Measurements from ENCODE around the gene MOGAT3. TPM values are rescaled to one million over a fixed set of nuclear protein-coding genes. Genes with fewer than 3 reads are reported as not detected.

The MOGAT3 gene, protein sequence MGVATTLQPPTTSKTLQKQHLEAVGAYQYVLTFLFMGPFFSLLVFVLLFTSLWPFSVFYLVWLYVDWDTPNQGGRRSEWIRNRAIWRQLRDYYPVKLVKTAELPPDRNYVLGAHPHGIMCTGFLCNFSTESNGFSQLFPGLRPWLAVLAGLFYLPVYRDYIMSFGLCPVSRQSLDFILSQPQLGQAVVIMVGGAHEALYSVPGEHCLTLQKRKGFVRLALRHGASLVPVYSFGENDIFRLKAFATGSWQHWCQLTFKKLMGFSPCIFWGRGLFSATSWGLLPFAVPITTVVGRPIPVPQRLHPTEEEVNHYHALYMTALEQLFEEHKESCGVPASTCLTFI
- not detected in 2 replicates for total RNA-seq

DNA sequence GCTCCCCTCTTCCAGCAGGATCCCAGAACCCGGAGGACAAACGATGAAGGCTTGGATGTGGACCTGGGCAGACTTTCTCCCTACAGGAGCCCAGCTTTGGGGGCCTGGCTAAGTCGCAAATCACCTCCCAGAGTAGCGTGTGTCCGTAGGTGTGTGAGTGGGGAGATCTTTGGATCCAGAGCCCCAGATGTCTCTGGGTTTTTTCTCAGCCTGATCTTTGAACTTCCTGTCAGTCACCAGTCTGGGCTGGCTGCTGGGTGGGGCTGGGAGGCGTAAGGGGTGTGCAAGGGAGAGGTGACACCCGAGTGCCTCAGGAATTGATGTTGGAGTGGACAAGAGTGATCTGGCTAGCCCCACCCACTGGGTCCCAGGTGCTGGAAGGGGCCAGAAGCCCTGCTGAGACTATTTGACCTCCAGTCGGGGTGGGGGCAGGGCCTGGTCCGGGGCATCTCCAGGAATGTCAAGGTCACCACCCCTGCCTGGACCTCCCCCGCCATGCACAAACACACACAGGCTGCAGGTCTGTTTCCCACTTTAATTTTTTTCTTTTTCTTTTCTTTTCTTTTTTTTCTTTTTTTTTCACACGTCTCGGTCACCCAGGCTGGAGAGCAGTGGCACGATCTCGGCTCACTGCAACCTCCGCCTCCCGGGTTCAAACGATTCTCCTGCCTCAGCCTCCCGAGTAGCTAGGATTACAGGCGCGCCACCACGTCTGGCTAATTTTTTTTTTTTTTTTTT, at the start of gene MOGAT3:
Gene MOGAT3, minus strand, starts transcription at position 175 of the 738 bp plus-strand sequence. CDS start 182 bp downstream, outside the sequence.

DNA sequence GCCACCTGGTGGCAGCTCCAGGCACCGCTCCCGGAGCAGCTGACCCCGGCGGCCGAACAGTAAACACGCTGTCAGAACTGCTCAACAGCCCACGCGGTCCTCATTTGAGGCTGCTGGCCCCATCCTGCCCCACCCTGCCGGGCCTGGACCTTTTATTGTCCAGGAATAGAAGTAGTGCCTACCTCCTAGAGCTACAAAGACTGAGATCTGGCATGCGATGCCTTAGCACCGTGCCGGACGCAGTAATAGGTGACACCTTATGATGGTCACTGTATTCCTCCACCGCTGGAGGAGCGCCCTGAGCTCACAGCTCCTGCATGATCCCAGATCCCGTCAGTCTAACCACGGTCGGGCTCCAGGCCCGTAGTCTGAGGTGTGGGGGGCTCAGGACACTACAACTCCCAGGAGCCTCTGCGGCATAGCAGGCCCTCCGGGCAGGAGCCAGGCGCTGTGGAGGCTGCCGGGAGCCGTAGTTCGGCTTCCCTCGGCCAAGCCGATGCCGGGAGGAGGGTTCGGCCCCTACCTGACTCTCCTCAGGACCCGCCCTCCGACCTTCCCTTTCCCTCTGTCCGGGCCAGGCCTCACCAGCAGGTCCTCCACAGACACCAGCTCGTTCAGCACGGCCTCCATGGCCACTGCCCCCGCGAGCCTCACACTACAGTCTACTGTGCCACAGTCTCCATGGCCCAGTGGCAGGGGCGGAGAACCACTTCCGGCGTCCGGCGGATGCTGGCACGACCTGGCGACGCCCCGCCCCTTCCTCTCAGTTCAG, 43.7 kb upstream of the MOGAT3 start, which contains the start of gene FIS1:
Gene FIS1, minus strand, starts transcription at position 707 of the 772 bp plus-strand sequence. Its CDS starts 77 bp downstream, at position 630.

DNA sequence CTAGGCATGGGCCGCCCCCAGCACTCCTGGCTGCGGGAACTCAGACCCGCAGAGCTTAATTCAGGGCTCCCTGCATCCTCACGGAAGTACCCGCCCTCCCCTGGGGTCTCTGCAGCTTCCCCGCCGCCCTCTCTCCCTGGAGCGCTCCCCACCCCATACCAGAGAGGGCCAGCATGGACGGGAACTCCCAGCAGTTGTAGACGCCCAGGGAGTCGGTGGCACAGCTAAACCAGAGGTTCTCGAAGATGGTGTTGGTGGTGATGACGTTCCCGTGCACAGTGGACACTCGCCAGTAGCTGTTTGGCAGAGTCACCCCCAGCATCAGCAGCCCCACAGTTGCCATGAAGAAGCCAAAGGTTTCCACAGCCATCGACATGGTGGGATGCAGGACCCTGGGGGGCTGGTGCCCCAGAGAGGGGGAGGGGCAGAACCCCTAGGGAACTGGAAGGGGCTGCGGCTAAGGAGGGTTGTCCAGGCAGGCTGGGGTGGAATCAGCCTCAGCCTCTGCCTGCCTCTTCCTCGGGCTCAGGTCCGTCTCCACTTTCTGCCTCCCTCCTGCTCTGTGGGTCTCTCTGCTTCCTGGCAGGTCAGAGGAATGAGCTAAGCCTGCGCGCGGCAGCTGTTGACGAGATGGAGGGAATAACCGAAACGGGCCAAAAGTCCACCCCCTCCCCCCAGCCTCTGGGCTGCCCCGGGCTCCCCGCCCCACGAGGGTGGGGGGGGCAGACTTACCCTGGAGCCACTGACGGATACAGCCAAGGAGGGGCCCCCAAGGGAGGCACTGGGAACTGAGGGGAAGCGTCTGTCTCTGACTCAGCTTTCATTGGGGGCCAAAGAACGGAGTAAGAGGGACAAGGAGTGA, 36.6 kb upstream of the MOGAT3 start, which contains the start of gene CLDN15:
Gene CLDN15, minus strand, starts transcription at position 597 of the 862 bp plus-strand sequence. Its CDS starts 221 bp downstream, at position 376.

DNA sequence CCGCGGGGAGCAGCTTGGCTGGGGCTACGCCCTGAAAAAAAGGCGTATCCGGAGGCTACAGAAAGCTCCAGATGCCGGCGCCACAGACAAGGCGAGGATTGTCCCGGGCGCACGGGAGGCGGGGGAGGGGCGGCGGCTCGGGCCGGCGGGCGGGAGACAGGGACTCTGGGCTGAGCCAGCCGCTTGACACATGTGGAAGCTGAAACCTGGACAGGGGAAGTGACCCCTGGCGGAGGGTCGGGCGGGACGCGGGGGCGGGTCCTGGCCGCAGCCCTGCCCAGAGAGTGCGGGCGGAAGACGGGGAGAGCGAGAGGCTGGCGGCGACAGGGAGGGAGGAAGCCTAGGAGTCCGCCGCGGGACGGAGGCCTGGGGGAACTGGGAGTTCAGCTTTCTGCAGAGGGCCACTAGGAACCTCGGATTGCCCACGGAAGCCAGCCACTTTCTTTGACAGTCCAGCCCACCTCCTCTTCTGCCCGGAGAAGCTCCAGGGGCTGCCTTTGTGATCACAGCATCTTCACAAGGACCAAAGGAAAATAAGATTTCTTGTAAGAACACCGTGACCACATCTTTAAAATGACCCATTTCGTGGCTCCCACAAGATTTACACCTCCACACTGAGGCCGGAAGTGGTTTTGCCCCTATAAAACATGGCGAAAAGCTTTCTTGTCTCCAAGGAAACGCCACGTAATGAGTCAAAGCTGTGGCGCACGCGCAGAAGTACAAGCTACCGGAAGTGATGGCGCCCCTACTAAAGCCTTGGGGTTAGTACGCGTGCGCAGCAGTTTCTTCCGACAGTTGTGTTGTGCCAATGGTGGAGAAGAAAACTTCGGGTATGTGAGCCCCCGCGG, 16.8 kb upstream of the MOGAT3 start, which contains the start of the genes PLOD3 and ZNHIT1:
Gene PLOD3, minus strand, starts transcription at position 194 of the 848 bp plus-strand sequence. CDS start 307 bp downstream, outside the sequence.
Gene ZNHIT1, plus strand, starts transcription at position 778 of the 848 bp plus-strand sequence. Its CDS starts 31 bp downstream, at position 809.

DNA sequence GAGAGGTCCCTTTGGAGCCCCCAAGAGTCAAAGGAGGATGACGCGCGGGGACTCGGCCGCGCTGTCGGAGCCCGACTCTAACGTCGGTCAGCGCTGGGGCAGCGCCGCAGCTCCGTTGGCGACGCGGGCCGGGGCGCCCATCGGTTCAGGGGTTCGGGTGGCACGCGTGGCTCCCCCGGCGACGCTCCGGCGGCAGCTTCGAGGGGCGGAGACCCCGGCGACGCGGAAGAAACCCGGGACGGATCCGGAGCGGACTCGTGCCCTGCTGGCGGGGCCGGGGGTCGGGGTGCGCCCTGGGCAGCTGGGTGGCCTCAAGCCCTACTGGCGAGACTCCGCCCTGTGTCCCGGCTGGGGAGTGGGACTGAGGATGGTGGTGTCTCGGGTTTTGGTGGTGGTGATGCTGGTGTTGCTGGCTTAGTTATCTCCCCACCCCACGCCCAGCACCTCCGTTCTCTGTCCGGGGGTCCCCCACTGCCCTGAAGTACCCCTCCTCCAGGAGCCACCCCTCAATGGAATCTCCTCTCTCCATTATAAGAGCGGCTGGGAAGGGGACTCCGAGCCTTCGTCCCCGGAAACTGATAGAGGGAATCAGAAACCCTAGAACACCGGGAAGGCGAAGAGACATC, 20.6 kb downstream of the MOGAT3 start, which contains the start of gene NAT16:
Gene NAT16, minus strand, starts transcription at position 164 of the 626 bp plus-strand sequence. CDS start 5,486 bp downstream, outside the sequence.

DNA sequence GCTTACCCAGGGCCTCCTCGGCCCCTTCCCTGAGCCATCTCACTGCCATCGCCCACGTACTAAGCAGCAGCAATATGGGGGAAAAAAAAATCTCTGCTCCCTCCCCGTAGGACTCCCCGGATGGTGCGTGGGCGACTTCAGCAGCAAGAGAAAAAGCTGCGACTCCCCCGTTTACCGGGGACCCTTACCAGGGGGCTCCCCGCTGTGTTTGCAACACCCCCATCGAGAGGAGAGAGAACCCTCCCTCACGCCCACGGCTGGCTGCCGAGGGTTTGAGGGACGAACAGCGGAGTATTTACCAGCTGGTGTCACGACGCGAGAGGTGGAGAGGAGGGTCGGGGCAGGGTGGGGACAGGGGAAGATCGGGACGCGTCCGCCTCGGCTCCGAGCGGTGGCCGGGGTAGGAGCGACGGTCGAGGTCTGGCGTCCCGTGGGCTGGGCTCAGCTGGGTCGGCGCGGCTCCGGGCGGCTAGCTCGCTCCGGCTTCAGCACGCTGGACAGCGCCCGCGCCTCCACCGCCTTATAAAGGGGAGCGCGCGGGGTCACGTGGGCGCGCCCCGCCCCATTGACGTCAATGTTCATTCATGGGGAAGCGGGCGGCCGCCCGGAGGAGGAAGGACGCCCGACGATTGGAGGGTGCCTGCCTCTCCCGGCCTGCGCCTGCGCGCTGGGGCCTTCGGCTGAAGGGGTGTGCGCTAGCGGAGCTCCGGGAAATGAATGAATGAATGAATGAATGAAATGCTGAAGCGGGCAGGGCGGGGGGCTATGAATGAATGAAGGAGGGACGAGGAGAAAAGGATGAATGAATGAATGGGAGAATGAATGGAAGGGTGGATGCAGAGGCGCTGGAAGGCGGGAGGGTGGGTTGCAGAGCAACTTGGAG, 35.5 kb downstream of the MOGAT3 start, which contains the start of gene VGF:
Gene VGF, minus strand, starts transcription at position 495 of the 883 bp plus-strand sequence. CDS start 726 bp downstream, outside the sequence.

DNA sequence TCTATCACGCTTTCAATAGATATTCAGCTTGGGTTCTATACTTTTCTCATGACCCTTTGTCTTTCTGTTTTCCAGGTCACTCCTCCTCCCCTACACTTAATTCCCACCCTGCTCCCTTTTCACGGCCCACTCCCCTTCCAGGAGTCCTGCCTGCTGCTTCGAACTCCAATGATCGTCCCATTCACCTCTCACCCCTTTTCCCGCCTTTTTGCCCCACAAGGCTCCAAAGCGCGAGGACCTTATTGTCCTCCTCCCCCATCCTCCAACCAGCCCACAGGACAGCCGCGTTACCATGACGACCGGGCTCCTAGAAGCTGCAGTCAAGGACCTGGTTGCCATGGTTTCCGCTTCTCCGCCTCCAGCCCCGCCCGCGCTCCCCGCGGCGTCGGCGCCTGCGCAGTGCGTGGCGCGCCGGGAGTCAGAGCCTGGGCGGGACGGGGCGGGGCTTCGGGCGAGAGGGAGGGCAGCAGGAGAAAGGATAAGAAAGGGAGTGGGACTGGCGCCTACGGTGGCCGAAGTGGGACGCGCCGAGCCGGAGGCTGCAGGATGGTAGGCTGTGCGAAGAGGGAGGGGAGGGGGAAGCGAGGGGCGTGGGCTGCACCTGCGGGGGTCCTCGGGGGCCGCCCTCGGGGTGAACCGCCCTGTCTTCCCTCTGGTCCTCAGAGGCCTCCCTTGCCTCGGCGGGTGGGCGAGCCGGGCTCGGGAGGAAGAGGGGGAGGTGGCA, 46.7 kb downstream of the MOGAT3 start, which contains the start of gene AP1S1:
Gene AP1S1, plus strand, starts transcription at position 508 of the 724 bp plus-strand sequence. Its CDS starts 39 bp downstream, at position 547.

Other genes starting within 250 kb of the MOGAT3 start
- not detected in 2 replicates for gene MUC12, start 231.5 kb downstream of the MOGAT3 start, total RNA-seq
- not detected in 2 replicates for gene MUC17, start 181.0 kb downstream of the MOGAT3 start, total RNA-seq
- 8.2 and 9.6 TPM in 2 replicates for gene TRIM56, start 115.6 kb downstream of the MOGAT3 start, total RNA-seq
- gene SERPINE1, start 73.9 kb downstream of the MOGAT3 start, total RNA-seq, result 126 and 446 TPM in 2 replicates
- 116 and 212 TPM in 2 replicates for gene AP1S1, start 46.6 kb downstream of the MOGAT3 start, total RNA-seq
- 0.24 TPM in 1 of 2 replicates, not detected in the other for gene VGF, start 35.5 kb downstream of the MOGAT3 start, total RNA-seq
- gene NAT16, start 20.7 kb downstream of the MOGAT3 start, total RNA-seq, result not detected in 2 replicates
- gene PLOD3, start 16.5 kb upstream of the MOGAT3 start, total RNA-seq, result 24.7 and 37.4 TPM in 2 replicates
- 91.8 and 104 TPM in 2 replicates for gene ZNHIT1, start 17.1 kb upstream of the MOGAT3 start, total RNA-seq
- 1.4 and 1.7 TPM in 2 replicates for gene CLDN15, start 36.8 kb upstream of the MOGAT3 start, total RNA-seq
- gene FIS1, start 44.0 kb upstream of the MOGAT3 start, total RNA-seq, result 174 and 207 TPM in 2 replicates
- gene IFT22, start 120.8 kb upstream of the MOGAT3 start, total RNA-seq, result 9.6 and 10.2 TPM in 2 replicates
- not detected in 2 replicates for gene COL26A1, start 161.8 kb upstream of the MOGAT3 start, total RNA-seq